ENCODE measurements around the gene DBN1. TPM values are rescaled to one million over a fixed set of nuclear protein-coding genes. Genes with fewer than 3 reads are reported as not detected.

Gene DBN1
- total and polyA plus RNA-seq, 2 donors (not counting 1 experiment from before 2014, with no cell fraction given) = 1.4 to 1.9 TPM

- Histone ChIP-seq H3K79me2 (ENCODE audit: control insufficient read depth, insufficient read depth, low read length) (peaks cover 49% of the 10 kb centered on the region), H2AFZ (ENCODE audit: insufficient read depth, low read depth, low read length, poor library complexity, severe bottlenecking) (peak overlapping the region; percentile 45), H4K20me1 (ENCODE audit: control insufficient read depth, insufficient read depth, low read length, poor library complexity, severe bottlenecking) (peaks cover 24% of the 10 kb centered on the region), H3K4me2 (replicated peaks; ENCODE audit: low read depth, low read length, poor library complexity, severe bottlenecking) (peak overlapping the region; percentile 97), H3K27ac (ENCODE audit: low read length in 2 of 2) (peak overlapping the region; percentile 91 to 96), H3K9me3 (ENCODE audit: control extremely low read depth in 1 of 3, control insufficient read depth in 2 of 3, insufficient read depth in 1 of 3, low read length in 2 of 3) (no peaks in the 10 kb centered on the region), H3K4me3 (ENCODE audit: control extremely low read depth in 1 of 5, extremely low read depth in 1 of 5, insufficient read depth in 1 of 5, low read depth in 2 of 5, low read length in 4 of 5) (peak overlapping the region; percentile 57 to 95 (median 75)), H3K4me1 (ENCODE audit: control insufficient read depth in 2 of 2, insufficient read depth in 2 of 2, low read length in 2 of 2) (peaks cover 38 to 53% of the 10 kb centered on the region in 2 donors), H3K36me3 (replicated peaks in 1 of 2; ENCODE audit: control extremely low read depth in 1 of 2, control insufficient read depth in 1 of 2, extremely low read depth in 1 of 2, insufficient read depth in 2 of 2, low read length in 1 of 2) (peaks cover 0 to 55% of the 10 kb centered on the region in 2 experiments), H3K27me3 (replicated peaks in 1 of 4; ENCODE audit: control extremely low read depth in 1 of 4, control insufficient read depth in 3 of 4, insufficient read depth in 4 of 4, low read length in 3 of 4) (no peaks in the 10 kb centered on the region), H3K9ac (ENCODE audit: low read length) (peak overlapping the region; percentile 86)
- TF ChIP-seq EZH2 (IDR thresholded peaks at IDR 0.05; ENCODE audit: borderline replicate concordance, insufficient read depth, low read depth, low read length, poor library complexity, severe bottlenecking) (no peak), CTCF (IDR thresholded peaks at IDR 0.05) (no peak)
- Mint-ChIP-seq H3K9me3 (ENCODE audit: insufficient read depth) (no peaks in the 10 kb centered on the region), H3K4me3 (peak overlapping the region; percentile 94), H3K27me3 (no peaks in the 10 kb centered on the region), H3K27ac (peak overlapping the region; percentile 98), H3K4me1 (peaks cover 53% of the 10 kb centered on the region)
- ChIA-PET CTCF (interaction anchor here (0.7 to 5.5 kb wide), 11 partner anchors 9 to 119 kb away, joined by 3 to 70 read pairs (median 5); partner anchors contain the start of genes PDLIM7 and TMED9), POLR2A (interaction anchor here (0.7 to 4.1 kb wide), 5 partner anchors 9 to 105 kb away, joined by 3 to 19 read pairs (median 6); partner anchors contain the start of genes GRK6 and PDLIM7)
- DNase-seq = peak; percentile 79
- WGBS (ENCODE audit: insufficient coverage) = 0% methylated on average over 7 of the region's 8 CpGs
- peak; percentile 38 for ATAC-seq (ENCODE audit: low read depth)
- intact Hi-C loops (cut with micrococcal nuclease) = loop anchor here (1.0 to 5.0 kb wide), 2 partner anchors 7 to 207 kb away; partner anchors contain the start of genes DDX41, PRELID1 and RAB24
Observed at GRCh38 chr5:177508837-177509236, 35.4 kb upstream of the DBN1 start.

GRCh38 chr5:177508221-177508611 is 34.8 kb upstream of the DBN1 start:
- Mint-ChIP-seq H3K27ac (peak overlapping the region; percentile 85), H3K27me3 (no peaks in the 10 kb centered on the region), H3K9me3 (ENCODE audit: insufficient read depth) (no peaks in the 10 kb centered on the region), H3K4me1 (peaks cover 55% of the 10 kb centered on the region), H3K4me3 (peak overlapping the region; percentile 94)
- H3K27ac ChIP-seq (ENCODE audit: low read length in 2 of 2) = peak overlapping the region; percentile 91 to 96
- no peaks in the 10 kb centered on the region for H3K27me3 ChIP-seq (replicated peaks in 1 of 4; ENCODE audit: control extremely low read depth in 1 of 4, control insufficient read depth in 3 of 4, insufficient read depth in 4 of 4, low read length in 3 of 4)
- peak overlapping the region; percentile 86 for H3K9ac ChIP-seq (ENCODE audit: low read length)
- peaks cover 0 to 55% of the 10 kb centered on the region in 2 experiments for H3K36me3 ChIP-seq (replicated peaks in 1 of 2; ENCODE audit: control extremely low read depth in 1 of 2, control insufficient read depth in 1 of 2, extremely low read depth in 1 of 2, insufficient read depth in 2 of 2, low read length in 1 of 2)
- H3K79me2 ChIP-seq (ENCODE audit: control insufficient read depth, insufficient read depth, low read length) = peaks cover 42% of the 10 kb centered on the region
- peak overlapping the region; percentile 57 to 95 (median 75) for H3K4me3 ChIP-seq (ENCODE audit: control extremely low read depth in 1 of 5, extremely low read depth in 1 of 5, insufficient read depth in 1 of 5, low read depth in 2 of 5, low read length in 4 of 5)
- H3K4me2 ChIP-seq (replicated peaks; ENCODE audit: low read depth, low read length, poor library complexity, severe bottlenecking) = peak overlapping the region; percentile 97
- ChIA-PET CTCF (interaction anchor here (0.7 to 5.5 kb wide), 12 partner anchors 8 to 118 kb away, joined by 3 to 70 read pairs (median 4); partner anchors contain the start of genes DDX41 and PDLIM7), POLR2A (interaction anchor here (0.7 to 4.1 kb wide), 5 partner anchors 11 to 105 kb away, joined by 3 to 19 read pairs (median 6); partner anchors contain the start of genes GRK6 and PDLIM7)
- peaks cover 38 to 56% of the 10 kb centered on the region in 2 donors for H3K4me1 ChIP-seq (ENCODE audit: control insufficient read depth in 2 of 2, insufficient read depth in 2 of 2, low read length in 2 of 2)
- peak; percentile 53 for DNase-seq
- ATAC-seq (ENCODE audit: low read depth) = no peak
- TF ChIP-seq CTCF (IDR thresholded peaks at IDR 0.05) (no peak), EZH2 (IDR thresholded peaks at IDR 0.05; ENCODE audit: borderline replicate concordance, insufficient read depth, low read depth, low read length, poor library complexity, severe bottlenecking) (no peak)
- intact Hi-C loops (cut with micrococcal nuclease) = loop anchor here (1.0 to 5.0 kb wide), 2 partner anchors 8 to 206 kb away; partner anchors contain the start of genes DDX41, PRELID1 and RAB24
- H3K9me3 ChIP-seq (ENCODE audit: control extremely low read depth in 1 of 3, control insufficient read depth in 2 of 3, insufficient read depth in 1 of 3, low read length in 2 of 3) = no peaks in the 10 kb centered on the region
- H4K20me1 ChIP-seq (ENCODE audit: control insufficient read depth, insufficient read depth, low read length, poor library complexity, severe bottlenecking) = peaks cover 26% of the 10 kb centered on the region
- WGBS (ENCODE audit: insufficient coverage) = 10% methylated on average over 26 of the region's 26 CpGs
- peak overlapping the region; percentile 64 for H2AFZ ChIP-seq (ENCODE audit: insufficient read depth, low read depth, low read length, poor library complexity, severe bottlenecking)

Measured in B cell (primary cell).